Fibroblast of peridontal ligament (primary cell): ENCODE results near the gene MYRF.

ENCODE experiments used
- DNase-seq: peaks from one replicate; pipeline ENCODE4 v3.0.0-alpha.2; 2010; ENCODE audit errors: extremely low read depth

Gene MYRF

DNA sequence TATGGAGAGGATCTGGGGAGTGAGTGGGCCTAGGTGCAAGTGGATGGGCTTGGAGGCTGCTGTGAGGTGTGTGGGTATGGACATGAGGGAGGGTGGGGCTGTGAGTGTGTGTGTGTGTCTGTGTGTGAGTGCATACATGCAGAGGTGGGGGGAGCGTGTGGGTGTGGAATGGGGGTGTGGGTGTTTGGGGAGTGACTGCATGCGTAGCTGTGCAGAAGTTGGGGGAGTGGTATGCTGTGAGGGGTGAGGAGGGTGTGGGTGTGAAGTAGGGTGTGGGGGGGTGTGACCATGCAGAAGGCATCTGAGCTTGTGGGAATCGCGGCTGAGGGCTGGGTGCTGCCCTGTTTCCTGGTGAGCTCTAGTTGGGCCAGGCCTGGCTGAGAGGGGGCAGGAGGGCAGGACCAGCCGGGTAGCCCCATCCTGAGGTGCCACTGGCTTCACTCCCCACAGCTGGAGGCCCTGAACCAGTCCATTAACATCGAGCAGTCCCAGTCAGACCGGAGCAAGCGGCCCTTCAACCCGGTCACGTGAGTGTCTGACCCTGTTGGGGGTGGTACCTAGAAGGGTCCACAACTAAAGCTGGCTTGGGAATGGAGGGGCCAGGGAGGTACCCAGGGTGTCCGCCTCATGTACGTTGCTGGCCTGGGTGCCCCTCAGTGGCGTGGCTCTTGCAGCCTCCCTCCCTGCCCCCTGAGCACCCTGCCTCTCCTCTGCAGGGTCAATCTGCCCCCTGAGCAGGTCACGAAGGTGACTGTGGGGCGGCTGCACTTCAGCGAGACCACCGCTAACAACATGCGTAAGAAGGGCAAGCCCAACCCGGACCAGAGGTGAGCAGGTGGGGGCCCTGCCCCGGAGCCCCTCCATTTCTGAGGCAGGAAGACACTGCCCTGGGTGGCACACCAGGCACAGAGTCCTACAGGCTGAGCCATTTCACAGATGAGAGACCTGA, 23.4 kb downstream of the MYRF start:
- no peak for DNase-seq

GRCh38 chr11:61776561-61777075, 24.2 kb downstream of the MYRF start:
- DNase-seq = peak; percentile 47

GRCh38 chr11:61777234-61778090, 25.0 kb downstream of the MYRF start:
- DNase-seq = no peak

DNA sequence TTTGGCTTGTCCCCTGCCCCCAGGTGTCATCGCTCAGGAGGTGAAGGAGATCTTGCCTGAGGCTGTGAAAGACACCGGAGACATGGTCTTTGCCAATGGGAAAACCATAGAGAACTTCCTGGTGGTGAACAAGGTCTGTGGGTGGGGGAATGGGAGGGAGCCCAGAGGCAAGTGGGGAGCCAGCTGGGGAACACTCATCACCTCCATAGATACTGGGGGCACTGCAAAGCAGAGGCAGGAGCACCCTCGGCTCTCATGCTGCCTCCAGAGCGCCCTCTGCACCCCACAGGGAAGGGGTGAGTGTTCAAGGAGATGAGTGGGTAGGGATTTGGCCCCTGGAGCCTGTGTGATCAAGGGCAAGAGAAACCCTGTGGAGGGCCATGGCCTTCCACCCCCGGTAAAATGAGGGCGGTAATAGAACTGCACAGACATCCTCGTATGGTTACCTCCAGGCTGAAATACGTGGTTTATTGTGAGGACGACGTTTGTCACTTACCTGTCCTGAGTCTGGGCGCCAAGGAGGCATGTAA, 26.0 kb downstream of the MYRF start:
- no peak for DNase-seq

DNA sequence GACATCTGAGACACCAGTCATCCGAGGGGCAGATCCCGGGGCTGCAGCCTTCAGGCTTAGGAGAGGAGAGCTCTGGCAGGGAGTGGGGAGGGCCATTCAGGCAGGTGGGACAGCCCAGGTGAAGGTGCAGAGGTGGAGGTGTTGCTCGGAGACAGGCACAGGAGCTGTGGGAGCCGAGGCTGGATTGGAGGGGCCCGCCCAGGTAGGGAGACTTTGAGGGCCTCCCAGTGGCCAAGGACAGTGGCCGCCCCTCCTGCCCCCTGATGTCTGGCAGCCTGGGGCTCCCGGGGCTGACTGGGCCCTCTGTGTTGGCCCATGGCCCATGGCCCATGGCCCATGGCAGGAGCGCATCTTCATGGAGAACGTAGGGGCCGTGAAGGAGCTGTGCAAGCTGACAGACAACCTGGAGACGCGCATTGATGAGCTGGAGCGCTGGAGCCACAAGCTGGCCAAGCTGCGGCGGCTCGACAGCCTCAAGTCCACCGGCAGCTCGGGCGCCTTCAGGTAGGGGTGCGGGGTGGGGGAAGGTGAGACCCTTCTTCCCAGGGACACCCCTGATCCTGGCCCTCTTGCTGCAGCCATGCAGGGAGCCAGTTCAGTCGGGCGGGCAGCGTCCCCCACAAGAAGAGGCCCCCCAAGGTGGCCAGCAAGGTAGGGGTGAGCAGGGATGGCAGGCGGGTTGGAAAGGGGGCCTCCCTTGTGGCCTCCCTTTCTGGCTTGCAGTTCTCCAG, 26.6 kb downstream of the MYRF start:
- no peak for DNase-seq

DNA sequence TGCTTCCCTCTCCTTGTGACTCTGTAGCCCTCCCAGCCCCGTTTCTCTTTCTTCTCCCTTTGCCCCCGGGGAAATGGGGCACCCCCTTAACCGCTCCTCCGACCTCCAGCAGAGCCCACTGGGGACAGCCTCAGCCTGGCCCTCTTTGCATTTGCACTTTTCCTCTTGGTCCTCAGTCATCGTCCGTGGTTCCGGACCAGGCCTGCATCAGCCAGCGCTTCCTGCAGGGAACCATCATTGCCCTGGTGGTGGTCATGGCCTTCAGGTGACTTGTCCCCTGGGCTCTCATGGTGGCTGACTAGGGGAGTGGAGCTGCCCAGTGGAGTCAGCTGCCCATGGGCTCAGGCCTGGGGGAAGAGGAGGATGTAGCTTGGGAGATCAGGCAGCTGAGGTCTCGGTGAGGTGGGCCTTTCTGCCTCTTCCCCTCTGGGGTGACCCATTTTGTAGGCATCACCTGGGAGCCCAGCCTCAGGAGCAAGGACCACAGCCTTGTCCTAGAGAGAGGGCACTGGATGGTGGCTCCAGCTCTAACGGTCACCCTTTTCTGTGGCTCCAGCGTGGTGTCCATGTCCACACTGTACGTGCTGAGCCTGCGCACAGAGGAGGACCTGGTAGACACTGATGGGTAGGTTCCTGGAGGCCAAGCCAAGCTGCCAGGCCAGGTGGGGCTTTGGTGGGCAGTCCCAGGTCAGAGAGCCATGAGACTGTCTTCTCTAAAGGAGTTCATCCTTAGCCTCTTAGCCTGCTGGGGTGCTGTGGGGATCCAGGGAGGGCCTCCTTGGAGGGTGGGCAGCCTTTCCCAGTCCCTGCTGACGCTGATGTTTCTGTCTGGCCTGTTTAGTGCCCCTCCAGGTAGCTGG, 27.5 kb downstream of the MYRF start:
- no peak for DNase-seq

DNA sequence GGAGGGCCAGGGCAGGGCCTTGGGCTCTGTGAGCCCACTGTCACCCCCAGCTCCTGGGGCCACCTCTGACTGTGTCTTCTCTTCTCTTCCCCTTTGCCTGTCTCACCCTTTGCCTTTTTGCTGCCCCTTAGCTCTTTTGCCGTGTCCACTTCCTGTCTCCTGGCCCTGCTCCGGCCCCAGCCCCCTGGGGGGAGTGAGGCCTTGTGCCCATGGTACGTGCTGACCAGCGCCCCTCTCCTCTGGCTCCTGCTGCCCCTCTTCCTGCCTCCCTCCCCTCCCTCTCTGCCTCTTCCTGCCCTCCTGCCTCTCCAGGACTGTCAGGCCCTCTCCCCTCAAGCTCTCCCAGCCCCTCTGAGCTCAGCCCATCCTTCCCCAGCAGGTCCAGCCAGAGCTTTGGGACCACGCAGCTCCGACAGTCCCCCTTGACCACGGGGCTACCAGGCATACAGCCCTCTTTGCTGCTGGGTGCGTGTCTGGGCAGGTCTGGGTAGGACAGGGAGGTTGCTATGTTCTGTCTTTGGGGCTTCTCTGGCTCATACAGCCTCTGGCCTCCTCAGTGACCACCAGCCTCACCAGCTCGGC, 28.2 kb downstream of the MYRF start:
- DNase-seq = no peak

GRCh38 chr11:61781585-61781984, 29.1 kb downstream of the MYRF start:
- no peak for DNase-seq

GRCh38 chr11:61782299-61782698, 29.9 kb downstream of the MYRF start:
- DNase-seq = no peak

- no peak for DNase-seq
These were observed 30.4 kb downstream of the MYRF start for GRCh38 chr11:61782841-61783240.

GRCh38 chr11:61783717-61784505, 31.5 kb downstream of the MYRF start:
- no peak for DNase-seq

GRCh38 chr11:61784506-61784805, 32.0 kb downstream of the MYRF start:
- DNase-seq = no peak

DNA sequence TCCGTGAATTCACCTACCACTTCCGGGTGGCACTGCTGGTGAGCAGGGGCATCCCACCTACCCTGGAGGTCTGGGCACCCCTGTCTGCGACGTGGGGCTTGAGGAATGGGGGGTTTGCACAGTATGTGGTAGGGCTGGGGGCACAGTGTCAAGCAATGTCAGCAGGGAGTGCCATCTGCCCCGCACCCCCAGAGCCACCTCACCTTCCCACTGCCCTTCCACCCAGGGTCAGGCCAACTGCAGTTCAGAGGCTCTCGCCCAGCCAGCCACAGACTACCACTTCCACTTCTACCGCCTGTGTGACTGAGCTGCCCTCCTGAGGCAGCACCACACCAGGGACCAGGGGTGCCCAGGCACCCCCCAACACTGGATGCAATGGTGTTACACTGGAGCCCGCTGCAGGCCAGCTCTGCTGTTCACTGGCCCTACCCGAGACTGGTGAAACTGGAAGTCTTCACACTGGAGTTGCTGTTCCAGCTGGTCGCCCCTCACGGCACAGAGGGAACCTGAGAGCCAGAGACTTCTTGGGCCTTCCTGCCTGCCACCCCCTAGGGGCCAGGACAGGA, 33.5 kb downstream of the MYRF start:
- DNase-seq = no peak

GRCh38 chr11:61787928-61788491, 35.6 kb downstream of the MYRF start:
- peak; percentile 27 for DNase-seq

- peak; percentile 96 for DNase-seq
These were observed 39.4 kb downstream of the MYRF start for GRCh38 chr11:61791737-61792309.

DNA sequence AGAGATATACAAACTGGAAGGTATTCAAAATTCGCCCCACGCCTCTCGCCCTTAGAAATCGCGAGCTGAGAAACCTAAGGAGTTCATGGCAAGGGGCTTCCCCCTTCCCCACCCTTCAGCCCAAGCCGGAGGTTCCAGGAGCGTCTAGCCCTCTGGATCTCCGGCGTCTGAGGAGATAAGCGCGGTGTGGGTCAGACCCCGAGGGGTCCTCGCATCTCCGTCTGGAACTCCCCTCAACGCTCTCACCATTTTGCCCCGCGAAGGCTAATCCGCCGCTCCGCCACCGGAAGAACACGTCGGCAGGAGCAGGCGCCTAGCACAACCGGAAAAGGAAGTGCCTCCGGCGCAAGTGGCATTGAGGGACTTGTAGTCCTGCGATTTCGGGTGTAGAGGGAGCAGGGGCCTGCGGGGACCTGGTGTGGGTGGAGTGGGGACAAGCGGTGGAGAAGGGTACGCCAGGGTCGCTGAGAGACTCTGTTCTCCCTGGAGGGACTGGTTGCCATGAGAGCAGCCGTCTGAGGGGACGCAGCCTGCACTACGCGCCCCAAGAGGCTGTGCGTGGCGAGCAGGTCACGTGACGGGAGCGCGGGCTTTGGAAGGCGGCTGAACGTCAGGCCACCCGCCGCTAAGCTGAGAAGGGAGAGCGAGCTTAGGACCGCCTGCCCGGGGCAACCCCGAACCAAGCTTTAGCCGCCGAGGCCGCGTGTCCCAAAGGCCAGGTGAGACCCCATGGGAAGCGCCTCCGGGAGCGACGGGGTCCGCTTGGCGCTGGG, 40.1 kb downstream of the MYRF start, which contains the start of the genes FEN1 and TMEM258:
Gene FEN1, plus strand, starts transcription at position 602 of the 773 bp plus-strand sequence. CDS start 2,451 bp downstream, outside the sequence.
Gene TMEM258, minus strand, starts transcription at position 290 of the 773 bp plus-strand sequence. Its CDS starts 41 bp downstream, at position 249.
- DNase-seq = peak; percentile 93

DNA sequence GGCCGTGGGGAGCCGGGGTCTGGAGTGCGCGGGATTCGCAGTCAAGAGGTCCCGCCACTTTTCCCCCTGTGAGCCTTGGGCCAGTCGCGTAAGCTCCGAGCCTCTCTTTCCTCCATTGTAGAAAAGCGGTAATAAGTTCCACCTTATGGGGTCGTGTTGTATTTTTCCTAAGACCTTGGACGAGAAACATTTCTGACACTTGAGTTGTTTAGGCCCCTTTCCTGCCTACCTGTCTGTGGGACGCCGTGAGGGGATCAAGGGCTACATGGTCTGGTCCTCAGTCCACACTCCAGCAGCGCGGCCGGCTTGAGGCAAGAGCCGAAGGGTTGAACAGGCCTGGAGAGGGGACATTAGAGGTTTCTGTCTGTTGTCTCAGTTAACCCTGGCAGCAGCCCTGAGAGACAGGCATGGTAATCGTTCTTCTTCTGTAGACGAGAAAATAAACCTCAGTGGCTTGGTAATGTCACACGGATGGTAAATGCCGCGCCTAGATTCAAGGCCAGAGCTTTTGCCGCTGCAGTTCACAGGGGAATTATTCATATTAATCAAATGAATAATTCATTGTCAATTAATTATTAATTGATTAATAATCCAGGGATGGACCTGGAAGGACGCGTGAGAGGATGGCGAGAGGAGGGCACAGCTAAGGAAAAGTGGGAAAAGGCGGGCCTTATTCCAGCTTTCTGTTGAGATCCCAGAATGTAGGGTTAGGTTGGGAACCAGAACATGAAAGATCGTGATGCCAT, 40.8 kb downstream of the MYRF start:
- DNase-seq = peak; percentile 10
